Thymus (tissue), 11 donors: ENCODE results near the gene PRPF8. TPM values are rescaled to one million over a fixed set of nuclear protein-coding genes. Genes with fewer than 3 reads are reported as not detected.

Source experiments
- DNase-seq, 9 donors: peaks; one replicate each; pipeline ENCODE4 v3.0.0-alpha.2; 2013; ENCODE audit warnings: low spot score in 9 of 9, low read depth in 6 of 9, missing footprints in 1 of 9
- H3K27ac ChIP-seq, 2 donors: one replicate each; pipeline ENCODE4 v1.5.1; 2013; ENCODE audit warnings: control low read depth in 1 of 2, low read depth in 1 of 2, low read length in 1 of 2, mild to moderate bottlenecking in 1 of 2, moderate library complexity in 1 of 2
- H3K27me3 ChIP-seq, 2 donors: one replicate each; pipeline ENCODE4 v1.5.1; 2013; ENCODE audit warnings: low read length in 1 of 2; ENCODE audit not compliant: control insufficient read depth in 2 of 2, insufficient read depth in 1 of 2
- H3K36me3 ChIP-seq, 2 donors: one replicate each; pipeline ENCODE4 v1.5.1; 2013; ENCODE audit warnings: low read length in 1 of 2, mild to moderate bottlenecking in 1 of 2, moderate library complexity in 1 of 2; ENCODE audit not compliant: control insufficient read depth in 2 of 2, insufficient read depth in 2 of 2
- H3K4me1 ChIP-seq, 2 donors: one replicate each; pipeline ENCODE4 v1.5.1; 2013; ENCODE audit warnings: low read length in 2 of 2; ENCODE audit not compliant: control insufficient read depth in 2 of 2, insufficient read depth in 2 of 2
- H3K4me3 ChIP-seq, 2 donors: one replicate each; pipeline ENCODE4 v1.5.1; 2013; ENCODE audit warnings: low read length in 2 of 2, control low read depth in 1 of 2, mild to moderate bottlenecking in 1 of 2
- H3K9me3 ChIP-seq, 2 donors: one replicate each; pipeline ENCODE4 v1.5.1; 2013; ENCODE audit warnings: low read length in 1 of 2, mild to moderate bottlenecking in 1 of 2; ENCODE audit not compliant: control insufficient read depth in 2 of 2, insufficient read depth in 1 of 2
- WGBS: extraction: QIAGEN DNeasy Blood & Tissue Kit; methylation state at CpG from one replicate; pipeline ENCODE4 v1.1.7; 2013; 5-methylcytosine and 5-hydroxymethylcytosine counted together
- polyA plus RNA-seq: library from polyadenylated mRNA; stranded (reverse); fragments of 200-250 nt; gene quantifications from one replicate; pipeline ENCODE4 v1.2.3, GENCODE V29; 2013
- total RNA-seq: library from RNA; stranded (reverse); fragments of 120-200 nt; gene quantifications from one replicate; pipeline ENCODE4 v1.2.4, GENCODE V29; 2013
- donor health status: healthy.

Gene PRPF8
- total and polyA plus RNA-seq, 2 donors = 86.2 to 106 TPM

GRCh38 chr17:1617620-1618174 lies 67.0 kb downstream of the PRPF8 start:
- peaks cover 44 to 45% of the 10 kb centered on the region in 2 donors for H3K36me3 ChIP-seq
- WGBS = 84% methylated on average over 20 of the region's 20 CpGs
- H3K9me3 ChIP-seq = no peaks in the 10 kb centered on the region
- H3K27ac ChIP-seq = peak overlapping the region in 1 of 2 donors; percentile 5
- no peak for DNase-seq
- H3K27me3 ChIP-seq = no peaks in the 10 kb centered on the region
- no peak overlapping the region for H3K4me3 ChIP-seq
- H3K4me1 ChIP-seq = peaks cover 0 to 12% of the 10 kb centered on the region in 2 donors

- Histone ChIP-seq H3K27ac (no peak overlapping the region), H3K4me3 (no peak overlapping the region), H3K9me3 (no peaks in the 10 kb centered on the region), H3K27me3 (no peaks in the 10 kb centered on the region), H3K4me1 (peaks cover 0 to 8% of the 10 kb centered on the region in 2 donors), H3K36me3 (peaks cover 45 to 46% of the 10 kb centered on the region in 2 donors)
- DNase-seq = no peak
- 90% methylated on average over 13 of the region's 13 CpGs for WGBS
These were observed 68.6 kb downstream of the PRPF8 start for GRCh38 chr17:1616101-1616500.

GRCh38 chr17:1612400-1612799 lies 72.3 kb downstream of the PRPF8 start:
- WGBS = 96% methylated on average over 16 of the region's 16 CpGs
- Histone ChIP-seq H3K36me3 (peaks cover 23 to 34% of the 10 kb centered on the region in 2 donors), H3K27me3 (no peaks in the 10 kb centered on the region), H3K27ac (no peak overlapping the region), H3K4me3 (no peak overlapping the region), H3K4me1 (peaks cover 0 to 9% of the 10 kb centered on the region in 2 donors), H3K9me3 (no peaks in the 10 kb centered on the region)
- DNase-seq = no peak

- no peak for DNase-seq
- 97% methylated on average over 10 of the region's 10 CpGs for WGBS
- H3K4me1 ChIP-seq = peaks cover 0 to 16% of the 10 kb centered on the region in 2 donors
- H3K9me3 ChIP-seq = no peaks in the 10 kb centered on the region
- H3K4me3 ChIP-seq = no peak overlapping the region
- peaks cover 27 to 30% of the 10 kb centered on the region in 2 donors for H3K36me3 ChIP-seq
- no peaks in the 10 kb centered on the region for H3K27me3 ChIP-seq
- H3K27ac ChIP-seq = no peak overlapping the region
These were observed 73.0 kb downstream of the PRPF8 start for GRCh38 chr17:1611715-1612114.

- DNase-seq = no peak
- no peak overlapping the region for H3K4me3 ChIP-seq
- WGBS = 98% methylated on average over 7 of the region's 7 CpGs
- no peaks in the 10 kb centered on the region for H3K9me3 ChIP-seq
- no peak overlapping the region for H3K27ac ChIP-seq
- H3K27me3 ChIP-seq = peaks cover 0 to 2% of the 10 kb centered on the region in 2 donors
- peaks cover 3 to 39% of the 10 kb centered on the region in 2 donors for H3K4me1 ChIP-seq
- H3K36me3 ChIP-seq = peaks cover 17 to 21% of the 10 kb centered on the region in 2 donors
These were observed 76.0 kb downstream of the PRPF8 start for GRCh38 chr17:1608676-1609075.

- Histone ChIP-seq H3K4me3 (no peak overlapping the region), H3K9me3 (no peaks in the 10 kb centered on the region), H3K27me3 (peaks cover 0 to 2% of the 10 kb centered on the region in 2 donors), H3K36me3 (peaks cover 15 to 16% of the 10 kb centered on the region in 2 donors), H3K4me1 (peaks cover 3 to 39% of the 10 kb centered on the region in 2 donors), H3K27ac (peak overlapping the region in 1 of 2 donors; percentile 46)
- no peak for DNase-seq
- WGBS = 70% methylated on average over 5 of the region's 5 CpGs
These were observed 76.7 kb downstream of the PRPF8 start for GRCh38 chr17:1607971-1608320.

GRCh38 chr17:1606352-1606985 lies 78.2 kb downstream of the PRPF8 start:
- 92% methylated on average over 26 of the region's 26 CpGs for WGBS
- Histone ChIP-seq H3K4me3 (no peak overlapping the region), H3K9me3 (peaks cover 5 to 10% of the 10 kb centered on the region in 2 donors), H3K27me3 (peaks cover 0 to 2% of the 10 kb centered on the region in 2 donors), H3K4me1 (peaks cover 3 to 39% of the 10 kb centered on the region in 2 donors), H3K27ac (peak overlapping the region; percentile 49 to 52), H3K36me3 (peaks cover 12 to 14% of the 10 kb centered on the region in 2 donors)
- DNase-seq = no peak

GRCh38 chr17:1605681-1606351 lies 78.9 kb downstream of the PRPF8 start:
- H3K36me3 ChIP-seq = peaks cover 14 to 18% of the 10 kb centered on the region in 2 donors
- WGBS = 95% methylated on average over 19 of the region's 19 CpGs
- H3K4me3 ChIP-seq = no peak overlapping the region
- H3K4me1 ChIP-seq = peaks cover 3 to 43% of the 10 kb centered on the region in 2 donors
- peaks cover 7 to 17% of the 10 kb centered on the region in 2 donors for H3K9me3 ChIP-seq
- no peak for DNase-seq
- peaks cover 0 to 2% of the 10 kb centered on the region in 2 donors for H3K27me3 ChIP-seq
- H3K27ac ChIP-seq = no peak overlapping the region
